Astrocyte of the cerebellum (primary cell): ENCODE results near the gene CTBS.

ENCODE experiments used
- DNase-seq: peaks from one replicate; pipeline ENCODE4 v3.0.0-alpha.2; 2011; ENCODE audit warnings: low read depth
- H3K4me3 ChIP-seq: 2 replicates; pipeline ENCODE4 v1.5.1; 2011; ENCODE audit warnings: mild to moderate bottlenecking, low read depth, low read length, moderate library complexity
- in situ Hi-C: cut with HindIII; loops from 2 replicates; pipeline ENCODE4 v1.10.0; 2017; ENCODE audit warnings: low sequenced_read_pairs
- TF ChIP-seq, protein P1 (sequence below): IDR thresholded peaks from 2 replicates; pipeline ENCODE4 v1.5.1; 2012; ENCODE audit warnings: low read length, low read depth, moderate library complexity, mild to moderate bottlenecking; ENCODE audit errors: missing control alignments

Gene CTBS

DNA sequence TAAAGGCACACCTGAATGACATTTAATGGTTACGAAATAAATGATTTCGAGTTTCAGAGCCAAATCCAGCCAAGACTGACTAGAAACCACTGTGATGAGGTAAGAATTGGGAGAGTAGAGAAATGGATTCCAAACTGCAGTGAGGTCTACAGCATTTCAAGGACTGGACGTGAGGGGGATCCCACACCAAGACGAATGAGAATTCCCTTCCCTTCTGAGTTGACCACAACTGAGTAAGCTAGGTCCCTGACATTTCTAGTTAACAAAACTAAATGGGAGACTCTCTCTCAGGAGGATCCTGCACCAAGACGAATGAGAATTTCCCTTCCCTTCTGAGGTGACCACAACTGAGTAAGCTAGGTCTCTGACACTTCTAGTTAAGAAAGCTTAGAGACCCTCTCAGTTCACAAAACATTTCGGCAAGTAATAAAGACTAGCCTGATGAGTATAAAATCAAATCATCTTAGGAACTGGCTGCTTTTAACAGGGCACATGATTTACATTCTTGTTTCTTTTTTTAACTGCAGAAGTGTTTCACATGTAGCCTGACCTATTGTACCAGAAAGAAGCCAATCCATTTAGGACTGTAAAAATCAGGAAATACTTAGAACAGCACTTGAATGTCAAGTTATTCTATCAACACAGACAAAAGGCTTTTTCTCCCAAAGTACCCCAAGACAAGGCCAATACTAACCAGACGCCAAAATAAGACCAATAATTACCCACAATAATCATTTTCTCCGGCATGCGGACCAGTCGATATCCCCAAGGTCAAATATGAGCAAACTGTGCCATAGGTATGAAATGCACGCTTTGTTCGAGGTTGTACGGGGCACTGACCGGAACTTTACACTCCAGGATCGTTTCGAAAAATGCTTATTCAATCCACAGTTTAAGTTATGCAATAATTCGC lies 69.4 kb downstream of the CTBS start:
- DNase-seq: peak; percentile 75
- in situ Hi-C loops: no loop called here
- TF ChIP-seq, protein P1, sequence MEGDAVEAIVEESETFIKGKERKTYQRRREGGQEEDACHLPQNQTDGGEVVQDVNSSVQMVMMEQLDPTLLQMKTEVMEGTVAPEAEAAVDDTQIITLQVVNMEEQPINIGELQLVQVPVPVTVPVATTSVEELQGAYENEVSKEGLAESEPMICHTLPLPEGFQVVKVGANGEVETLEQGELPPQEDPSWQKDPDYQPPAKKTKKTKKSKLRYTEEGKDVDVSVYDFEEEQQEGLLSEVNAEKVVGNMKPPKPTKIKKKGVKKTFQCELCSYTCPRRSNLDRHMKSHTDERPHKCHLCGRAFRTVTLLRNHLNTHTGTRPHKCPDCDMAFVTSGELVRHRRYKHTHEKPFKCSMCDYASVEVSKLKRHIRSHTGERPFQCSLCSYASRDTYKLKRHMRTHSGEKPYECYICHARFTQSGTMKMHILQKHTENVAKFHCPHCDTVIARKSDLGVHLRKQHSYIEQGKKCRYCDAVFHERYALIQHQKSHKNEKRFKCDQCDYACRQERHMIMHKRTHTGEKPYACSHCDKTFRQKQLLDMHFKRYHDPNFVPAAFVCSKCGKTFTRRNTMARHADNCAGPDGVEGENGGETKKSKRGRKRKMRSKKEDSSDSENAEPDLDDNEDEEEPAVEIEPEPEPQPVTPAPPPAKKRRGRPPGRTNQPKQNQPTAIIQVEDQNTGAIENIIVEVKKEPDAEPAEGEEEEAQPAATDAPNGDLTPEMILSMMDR: peak; percentile 30

DNA sequence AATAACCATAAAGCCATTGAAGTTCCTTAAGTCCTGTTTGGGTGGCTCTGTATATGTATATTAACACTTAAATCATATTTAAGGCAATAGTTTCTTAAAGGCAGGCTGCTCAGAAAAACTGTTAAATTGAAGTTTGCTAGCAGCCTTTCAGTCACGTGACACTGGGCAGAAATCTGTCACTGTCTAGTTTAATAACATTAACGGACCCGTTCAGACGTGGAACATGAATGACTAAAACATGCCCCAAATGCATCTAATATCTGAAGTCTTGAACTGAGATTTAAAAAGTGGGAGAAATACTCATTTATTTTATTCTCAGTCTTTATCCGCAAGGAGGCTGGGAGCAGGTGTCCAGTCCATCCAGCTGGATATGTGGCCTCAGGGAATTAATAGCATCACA lies 71.3 kb downstream of the CTBS start:
- TF ChIP-seq, protein P1: no peak
- H3K4me3 ChIP-seq: no peak overlapping the region
- in situ Hi-C loops: no loop called here
- no peak for DNase-seq

More for the DNA sequence above, 69.4 kb downstream of the CTBS start:
- H3K4me3 ChIP-seq: peak overlapping the region; percentile 92
